GM18858 (cell line): ENCODE data around the gene PXT1.

Source experiments
- ATAC-seq: cut with Tn5 transposase; IDR thresholded peaks from one replicate; pipeline ENCODE4 v1.9.1; 2021; ENCODE audit not compliant: unreplicated experiment

The PXT1 gene

DNA sequence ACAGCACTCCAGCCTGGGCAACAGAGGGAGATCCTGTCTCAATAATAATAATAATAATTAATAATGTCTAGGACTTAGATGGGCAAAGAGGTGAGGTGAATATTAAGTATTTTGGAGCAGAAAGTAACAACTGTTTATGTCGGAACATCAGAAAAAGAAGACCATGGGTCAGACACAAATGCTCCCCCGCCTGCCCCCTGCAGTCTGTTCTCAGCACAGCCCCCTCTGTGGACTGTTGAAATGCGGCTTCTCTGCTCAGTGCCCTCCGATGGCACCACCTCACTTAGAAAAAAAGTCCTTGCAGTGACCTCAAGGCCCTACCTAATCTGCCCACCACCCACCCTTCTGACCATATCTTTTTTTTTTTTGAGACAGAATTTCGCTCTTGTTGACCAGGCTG lies 50.0 kb downstream of the PXT1 start:
- ATAC-seq, result no peak

DNA sequence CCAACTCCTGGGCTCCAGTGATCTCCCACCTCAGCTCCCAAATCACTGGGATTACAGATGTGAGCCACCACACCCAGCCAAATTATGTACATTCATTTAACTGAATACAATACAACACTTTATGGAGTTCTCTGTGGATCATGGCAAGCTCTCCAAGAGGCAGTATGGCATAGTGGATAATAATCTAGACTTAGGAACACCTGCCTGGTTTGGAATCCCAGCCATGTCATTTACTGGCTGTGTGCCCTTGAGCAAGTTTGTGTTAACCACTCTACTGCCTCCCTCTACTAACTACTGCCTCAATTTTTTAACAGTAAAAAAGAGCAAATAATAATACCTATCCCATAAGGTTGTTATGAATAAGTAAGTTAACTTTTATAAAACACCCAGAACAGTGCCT lies 53.3 kb downstream of the PXT1 start:
- ATAC-seq, result no peak

DNA sequence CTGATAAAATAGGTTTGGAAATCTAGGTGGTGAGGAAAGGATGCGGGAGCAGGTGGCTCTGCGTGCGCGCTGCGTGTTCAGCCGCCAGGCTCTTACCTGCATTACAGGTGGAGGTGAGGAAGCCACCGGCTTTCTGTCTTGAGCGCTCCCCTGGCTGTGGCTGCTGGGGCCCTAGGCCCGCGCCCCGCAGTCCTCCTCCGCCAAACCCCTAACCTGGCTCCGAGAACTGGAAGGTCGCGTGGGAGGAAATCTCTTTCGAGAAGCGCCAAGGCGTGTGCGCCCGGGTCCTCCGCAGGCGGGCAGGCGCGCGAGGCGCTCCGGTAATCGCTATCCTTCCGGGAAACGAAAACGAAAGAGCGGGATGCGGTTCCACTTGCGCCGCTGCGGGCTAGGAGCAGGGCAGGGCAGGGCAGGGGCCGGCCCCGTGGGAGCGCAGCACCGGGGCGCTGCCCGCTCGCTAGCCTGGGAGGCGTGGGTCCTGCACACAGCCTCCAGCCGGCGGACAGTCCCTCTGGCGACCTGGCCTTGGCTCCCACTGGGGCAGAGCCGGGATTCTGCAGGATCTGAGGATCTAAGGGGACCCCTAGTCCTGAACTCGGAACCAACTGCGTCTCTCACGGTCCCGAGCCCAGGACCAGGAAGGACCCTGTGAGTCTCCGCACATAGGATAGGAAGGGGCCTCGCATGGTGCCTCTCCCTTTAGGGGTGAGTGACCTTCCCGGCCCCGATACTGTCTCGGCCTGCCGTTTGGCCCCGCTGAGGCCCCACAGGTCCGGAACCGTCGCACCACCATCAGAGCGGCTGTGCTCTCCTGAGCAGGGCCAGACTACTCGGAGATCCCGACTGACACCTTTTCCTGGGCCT lies 55.0 kb downstream of the PXT1 start, which contains the start of gene ETV7:
ETV7 (minus strand) TSS at position 230 of the 864 bp plus-strand sequence; CDS start at position 102, 128 bp downstream.
- no peak for ATAC-seq

DNA sequence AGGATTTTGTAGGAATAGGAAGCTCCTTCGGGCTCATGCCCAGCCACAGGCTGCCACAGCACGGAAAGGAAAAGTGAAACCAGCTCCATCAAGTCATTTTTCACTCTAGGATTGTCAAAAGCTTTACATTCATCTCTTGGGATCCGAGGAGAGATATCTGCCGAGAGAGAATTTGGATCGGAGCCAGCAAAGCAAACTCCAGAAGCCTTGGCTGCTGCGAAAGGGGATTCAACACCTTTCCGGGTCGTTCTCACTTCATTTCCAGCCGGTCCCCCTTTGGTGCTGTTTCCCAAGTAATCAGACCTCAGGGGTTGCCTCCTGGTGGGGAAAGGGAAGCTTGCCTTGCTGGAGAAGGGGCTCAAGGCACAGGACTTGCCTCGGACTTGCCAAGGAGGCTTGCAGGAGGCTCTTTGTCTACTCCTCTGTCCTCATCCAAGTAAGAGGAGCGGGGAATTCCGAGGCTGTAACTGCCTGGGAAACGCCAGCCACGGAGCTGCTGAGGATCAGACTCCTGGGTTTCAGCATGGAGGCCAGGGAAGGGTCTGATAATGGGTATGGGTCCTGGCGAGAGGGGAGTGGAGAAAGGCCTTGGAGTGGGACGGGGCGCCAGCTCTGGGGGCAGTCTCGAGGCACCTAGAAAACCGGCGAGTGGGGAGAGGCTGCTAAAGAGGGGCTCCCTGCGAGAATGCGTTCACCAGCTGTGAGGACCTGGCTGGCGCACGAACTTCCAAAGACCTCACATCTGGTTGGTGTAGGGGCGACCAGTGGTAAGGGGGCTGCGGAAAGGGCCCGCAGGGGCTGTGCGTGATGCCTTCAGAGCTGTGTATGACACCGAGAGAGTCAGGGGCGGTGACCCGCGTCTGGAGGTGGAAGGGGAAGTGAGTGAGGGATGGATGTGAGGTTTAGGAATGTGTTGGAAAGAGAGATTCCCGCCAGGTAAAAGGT lies 55.9 kb downstream of the PXT1 start:
- ATAC-seq, result no peak

DNA sequence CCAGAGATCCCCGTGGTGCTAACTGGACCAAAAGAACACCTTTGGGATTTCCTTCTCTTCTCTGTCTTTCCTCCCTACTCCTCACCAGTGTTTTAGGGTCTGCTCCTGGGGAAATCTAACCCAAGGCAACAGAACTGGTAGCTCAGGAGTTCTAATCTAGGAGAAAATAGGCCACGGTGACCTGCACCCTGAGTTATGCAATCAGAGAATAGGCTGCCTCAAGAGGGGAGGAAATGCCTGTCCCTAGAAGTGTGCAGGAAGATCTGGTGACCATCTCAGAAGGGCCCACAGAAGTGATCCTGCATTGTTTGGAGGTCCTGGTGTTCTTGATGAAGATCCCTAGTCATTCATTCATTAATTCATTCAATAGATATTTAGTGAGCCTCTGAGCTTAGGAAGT lies 58.6 kb downstream of the PXT1 start:
- ATAC-seq, result no peak

DNA sequence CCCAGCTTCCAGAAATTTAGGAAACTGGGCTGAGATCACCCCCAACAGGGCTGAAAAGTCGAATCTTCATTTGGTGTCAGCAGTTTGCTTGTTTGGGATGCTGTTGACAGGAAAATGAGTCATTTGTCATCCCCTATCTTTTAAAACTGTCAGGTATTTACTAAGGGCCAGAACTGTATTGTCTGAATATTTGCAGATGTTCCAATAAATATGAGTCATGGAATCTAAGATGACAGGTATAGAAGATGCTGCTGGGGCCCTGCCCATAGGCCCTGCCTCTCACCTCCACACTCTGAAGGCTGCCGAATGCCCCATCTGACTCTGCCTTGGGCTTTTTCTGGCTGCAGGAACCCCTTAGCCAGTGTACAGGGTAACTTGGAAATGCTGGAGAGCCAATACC lies 59.0 kb downstream of the PXT1 start:
- ATAC-seq, result no peak

DNA sequence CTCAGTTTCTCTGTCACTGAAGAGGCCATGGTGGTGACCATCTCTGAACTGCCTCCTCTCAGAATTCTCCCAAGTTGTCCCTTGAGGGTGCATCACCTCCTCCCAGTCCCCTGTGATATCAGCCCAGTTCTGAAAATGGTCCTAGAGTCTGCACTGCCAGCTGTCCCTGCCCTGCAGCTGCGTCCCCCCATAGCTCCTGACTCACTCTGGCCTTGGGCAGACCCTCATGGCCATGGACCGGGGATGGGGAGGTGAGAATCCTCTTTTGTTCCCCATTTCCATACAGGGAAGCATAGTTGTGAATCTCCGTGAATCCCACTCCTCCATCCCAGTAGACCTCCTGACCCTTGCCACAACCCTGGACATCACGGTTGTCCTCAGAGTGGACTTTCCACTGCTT lies 59.7 kb downstream of the PXT1 start:
- ATAC-seq, result no peak

DNA sequence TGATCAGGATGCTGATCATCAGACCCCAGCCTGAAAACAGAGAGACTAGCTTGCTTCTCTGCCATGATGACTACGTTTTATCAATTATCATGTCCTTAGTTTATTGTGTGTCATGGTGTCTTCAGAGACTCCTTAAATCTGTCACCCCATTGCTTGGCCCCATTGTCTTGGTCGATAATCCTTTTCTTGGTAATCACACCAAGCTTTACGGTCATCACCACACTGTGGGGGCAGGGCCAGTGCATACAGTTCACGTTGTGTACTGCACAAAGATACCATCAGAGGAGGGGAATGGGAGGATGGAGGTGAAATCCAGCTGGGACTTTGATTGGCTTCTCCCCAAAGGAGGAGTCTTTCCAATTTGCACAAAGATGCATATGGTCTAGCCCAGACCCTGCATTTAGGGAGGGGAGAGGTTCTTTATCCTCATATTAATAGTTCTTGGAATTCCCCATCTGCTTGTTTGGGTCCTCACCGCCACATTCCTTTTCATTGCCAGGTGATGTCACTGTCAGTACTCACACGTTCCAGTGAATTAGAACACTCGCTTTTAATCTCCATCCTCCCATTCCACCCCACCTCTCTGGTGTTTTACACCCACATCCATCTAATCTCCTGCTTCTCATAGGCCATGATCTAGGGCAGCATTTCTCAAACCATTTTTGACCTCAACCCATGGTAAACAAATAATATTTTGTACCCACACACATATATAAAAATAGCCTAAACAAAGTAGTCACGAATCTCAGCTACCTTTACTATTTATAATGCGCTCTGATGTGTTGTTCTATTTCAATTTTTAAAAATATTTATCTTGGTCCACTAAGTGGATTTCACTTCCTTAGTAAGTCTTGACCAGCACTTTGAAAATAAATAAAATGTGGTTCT lies 60.9 kb downstream of the PXT1 start:
- ATAC-seq, result no peak

DNA sequence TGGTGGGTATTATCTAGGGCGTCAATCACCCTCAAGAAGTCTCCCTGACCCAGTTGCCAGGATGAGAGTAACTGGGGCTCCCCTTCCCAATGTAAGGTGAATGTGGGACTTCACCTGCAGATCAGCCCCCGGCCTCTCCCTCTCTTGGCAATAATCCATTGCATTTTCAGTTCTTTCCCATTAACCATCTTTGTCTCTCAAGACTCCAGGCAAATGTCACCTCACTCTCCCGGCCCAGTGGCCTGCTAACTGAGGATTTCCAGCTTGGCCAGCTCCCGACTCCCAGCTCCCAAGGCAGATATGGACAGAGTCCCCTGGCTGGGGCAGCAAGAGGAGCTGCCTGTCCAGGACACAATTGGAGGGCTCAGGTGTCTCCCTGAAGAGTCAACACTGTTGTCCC lies 62.5 kb downstream of the PXT1 start:
- ATAC-seq, result no peak

DNA sequence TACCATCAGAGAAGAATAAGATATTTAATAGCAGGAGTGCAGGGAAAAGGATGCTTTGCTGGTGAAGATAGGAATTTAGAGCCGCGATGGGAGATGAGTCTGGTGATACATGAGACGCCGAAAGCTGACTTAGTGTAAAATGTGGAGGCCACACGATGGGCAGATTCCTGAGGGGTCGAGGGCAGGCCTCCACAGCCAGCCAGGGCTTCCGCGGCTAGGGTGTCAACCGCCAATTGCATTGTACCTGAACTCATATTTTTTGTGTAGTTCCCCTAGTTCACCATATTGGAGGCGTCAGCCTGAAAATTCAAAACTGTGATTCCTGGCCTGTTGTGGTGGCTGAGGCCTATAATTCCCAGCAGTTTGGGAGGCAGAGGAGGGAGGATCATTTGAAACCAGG lies 63.7 kb downstream of the PXT1 start:
- ATAC-seq, result no peak

DNA sequence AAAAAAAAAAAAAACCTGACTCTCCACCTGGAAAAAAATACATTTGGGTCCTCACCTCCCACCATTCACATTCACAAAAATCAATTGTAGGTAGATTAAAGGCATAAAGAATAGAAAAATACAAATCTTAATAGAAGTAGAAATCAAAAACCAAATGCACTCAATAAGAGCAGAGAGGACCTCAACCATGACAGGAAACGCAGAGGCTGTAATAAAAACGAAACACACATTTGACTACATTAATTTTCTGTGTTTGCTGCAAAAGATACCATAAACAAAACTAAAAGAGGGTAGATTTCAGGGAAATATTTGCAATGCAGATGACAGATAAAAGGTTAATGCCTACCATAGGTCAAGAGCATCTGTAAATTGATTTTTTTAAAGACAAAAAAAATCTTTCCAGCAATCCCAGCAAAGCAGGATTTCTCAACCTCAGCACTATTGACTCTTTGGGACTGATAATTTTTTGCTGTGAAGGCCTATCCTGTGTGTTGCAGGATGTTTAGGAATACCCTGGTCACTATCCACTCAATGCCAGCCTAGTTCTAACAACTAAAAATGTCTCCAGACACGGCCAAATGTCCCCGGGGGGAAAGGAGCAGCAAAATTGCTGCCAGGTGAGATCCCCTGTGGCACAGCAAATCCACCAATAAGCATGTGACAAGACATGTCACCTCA lies 64.3 kb downstream of the PXT1 start:
- ATAC-seq, result no peak

DNA sequence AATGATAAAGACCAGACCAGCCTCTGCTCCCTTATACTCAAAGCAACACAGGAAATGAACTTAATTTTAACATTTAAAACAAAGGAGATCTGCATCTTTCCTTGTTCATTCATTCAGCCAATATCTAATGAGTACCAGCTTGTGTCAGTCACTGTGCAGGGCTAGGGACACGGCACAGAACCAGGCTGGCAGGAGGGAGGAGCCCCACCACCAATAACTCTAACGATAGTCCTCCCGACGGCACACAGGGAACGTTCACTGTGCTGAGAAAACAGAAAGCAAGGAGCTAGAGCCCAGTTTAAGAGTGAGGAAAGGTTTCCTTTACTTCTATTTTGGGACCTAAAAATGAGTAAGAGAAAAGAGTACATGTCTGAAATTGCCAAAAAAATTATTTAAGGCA lies 65.1 kb downstream of the PXT1 start:
- ATAC-seq, result no peak

DNA sequence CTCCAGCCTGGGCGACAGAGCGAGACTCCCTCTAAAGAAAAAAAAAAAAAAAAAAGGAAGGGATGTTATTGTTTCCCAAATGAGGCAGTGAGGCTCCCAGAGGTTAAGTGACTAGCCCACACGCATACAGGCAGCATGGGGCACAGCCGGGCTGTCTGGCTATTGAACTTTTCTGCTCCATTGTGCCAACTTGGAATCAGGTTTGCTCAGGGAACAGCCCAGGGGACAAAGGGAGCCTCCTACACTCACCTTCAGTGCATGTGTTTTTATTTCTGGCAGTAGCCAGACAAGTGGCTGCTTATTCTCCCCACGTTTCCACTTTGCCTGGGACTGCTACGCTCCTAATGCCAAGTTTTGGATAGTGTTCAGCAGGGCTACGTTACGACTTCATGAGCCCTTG lies 65.9 kb downstream of the PXT1 start:
- no peak for ATAC-seq

DNA sequence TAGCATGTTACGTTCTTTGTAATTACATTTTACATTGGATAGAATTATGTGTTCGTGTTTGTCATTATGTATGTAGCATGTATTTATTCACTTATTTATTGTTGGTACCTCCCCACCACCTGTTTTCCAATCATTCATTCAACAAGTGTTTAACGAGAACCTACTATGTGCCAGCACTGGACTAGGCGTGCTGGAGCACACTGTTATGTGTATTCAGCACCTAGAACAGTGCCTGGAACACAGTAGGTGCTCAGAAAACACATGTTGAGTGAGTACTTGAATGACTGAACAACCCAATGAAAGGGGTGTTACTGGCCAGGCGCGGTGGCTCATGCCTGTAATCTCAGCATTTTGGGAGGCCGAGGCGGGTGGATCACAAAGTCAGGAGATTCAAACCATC lies 66.5 kb downstream of the PXT1 start:
- ATAC-seq, result no peak

DNA sequence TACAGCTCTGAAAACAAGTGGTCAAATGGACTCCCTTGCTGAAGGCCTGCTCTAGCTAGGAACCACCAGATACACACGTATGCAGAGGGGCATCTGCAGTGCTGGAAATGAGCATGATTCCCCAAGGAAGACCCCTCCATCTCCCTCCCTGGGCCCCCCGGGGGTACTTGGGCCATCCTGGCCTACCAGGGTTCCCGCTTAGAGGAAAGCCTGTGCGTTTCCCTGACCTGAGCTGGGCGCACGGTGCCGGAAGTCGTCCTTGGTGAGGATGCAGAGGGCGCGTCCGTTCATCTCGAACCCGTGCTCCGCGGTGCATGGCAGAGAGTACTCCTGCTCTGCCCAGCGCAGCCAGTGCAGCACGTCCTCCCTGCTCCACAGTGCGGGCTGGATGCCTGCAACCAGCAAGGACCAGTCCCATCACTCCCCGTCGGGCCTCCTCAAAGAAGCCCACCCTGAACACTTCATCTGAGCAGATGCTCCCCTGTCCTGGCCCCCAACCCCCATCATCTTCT lies 67.0 kb downstream of the PXT1 start:
- ATAC-seq, result no peak

DNA sequence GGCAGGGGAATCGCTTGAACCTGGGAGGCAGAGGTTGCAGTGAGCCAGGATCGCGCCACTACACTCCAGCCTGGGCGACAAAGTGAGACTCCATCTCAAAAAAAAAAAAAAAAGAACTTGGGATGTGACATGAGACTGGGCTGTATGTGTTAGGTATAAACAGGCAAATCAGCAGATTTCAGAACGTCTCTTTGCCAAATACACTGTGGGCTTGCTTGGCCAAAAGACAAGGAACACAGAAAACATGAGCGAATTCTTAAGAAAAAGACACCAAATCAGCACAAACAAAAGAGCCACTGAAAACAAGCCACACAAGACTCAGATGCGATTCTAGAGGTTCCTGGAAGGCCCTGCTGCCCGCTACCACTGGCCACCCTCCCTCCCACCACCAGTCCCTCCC lies 67.7 kb downstream of the PXT1 start:
- ATAC-seq, result no peak

DNA sequence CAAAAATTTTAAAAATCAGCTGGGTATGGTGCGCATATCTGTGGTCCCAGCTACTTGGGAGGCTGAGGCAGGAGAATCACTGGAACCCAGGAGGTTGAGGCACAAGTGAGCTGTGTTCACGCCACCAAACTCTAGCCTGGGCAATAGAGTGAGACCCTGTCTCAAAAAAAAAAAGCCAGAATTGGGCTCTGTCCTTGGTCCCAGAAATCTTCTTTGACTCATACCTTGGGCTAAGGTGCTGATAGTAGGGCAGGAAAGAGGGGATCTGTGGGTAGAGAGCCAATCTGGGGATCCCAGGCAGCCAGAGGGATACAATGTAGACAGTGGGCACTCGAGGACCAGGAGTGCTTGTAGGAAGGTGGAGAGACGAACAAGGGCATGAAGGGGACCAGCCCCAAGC lies 68.5 kb downstream of the PXT1 start:
- no peak for ATAC-seq

DNA sequence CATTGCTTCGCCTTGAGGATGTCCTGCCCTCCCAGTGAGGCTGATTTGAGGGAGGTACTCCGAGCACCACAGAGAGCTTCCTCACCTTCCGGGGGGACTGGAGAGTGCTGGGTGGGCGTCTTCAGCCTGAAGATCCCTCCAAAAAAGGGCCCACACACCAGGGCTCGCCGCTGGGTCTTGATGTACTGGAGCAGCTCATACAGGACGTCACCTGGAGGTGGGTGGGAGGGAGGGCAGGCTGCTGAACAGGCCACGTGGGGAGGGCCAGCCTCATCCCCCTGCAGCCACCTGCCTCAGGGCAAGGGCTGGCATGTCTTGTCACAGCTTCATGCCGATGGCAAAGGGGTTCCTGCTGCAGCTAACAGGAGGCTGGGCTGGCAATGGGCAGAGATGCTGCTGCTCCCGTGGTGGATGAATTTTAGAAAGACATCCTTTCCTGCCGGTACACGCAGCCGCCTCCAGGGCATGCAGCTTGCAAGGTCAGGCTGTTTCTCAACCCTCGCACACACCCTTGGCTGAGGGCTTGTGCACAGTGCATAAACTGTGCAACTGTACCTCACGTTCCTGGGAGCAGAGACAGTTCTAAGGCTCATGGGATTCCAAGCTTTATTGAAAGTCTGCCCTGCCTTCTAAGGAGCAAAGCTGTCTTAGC lies 69.2 kb downstream of the PXT1 start:
- no peak for ATAC-seq

DNA sequence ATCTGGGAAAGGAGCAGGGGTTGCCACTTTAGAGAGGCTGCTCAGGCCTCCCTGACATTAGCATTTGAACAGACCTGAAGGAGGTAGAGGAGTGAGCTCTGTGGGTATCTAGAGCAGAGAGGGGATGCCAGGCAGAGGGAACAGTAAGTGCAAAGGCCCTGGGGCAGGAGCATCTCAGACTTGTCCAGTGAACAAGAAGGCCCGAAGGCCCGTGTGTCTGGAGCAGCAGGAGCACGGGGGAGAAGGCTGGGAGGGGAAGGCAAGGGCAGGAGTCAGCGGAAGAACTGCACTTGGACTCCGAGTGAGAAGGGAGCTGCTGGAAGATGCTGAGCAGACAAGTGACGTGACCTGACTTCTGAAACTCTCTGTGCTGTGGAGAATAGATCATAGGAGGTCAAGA lies 70.6 kb downstream of the PXT1 start:
- no peak for ATAC-seq

DNA sequence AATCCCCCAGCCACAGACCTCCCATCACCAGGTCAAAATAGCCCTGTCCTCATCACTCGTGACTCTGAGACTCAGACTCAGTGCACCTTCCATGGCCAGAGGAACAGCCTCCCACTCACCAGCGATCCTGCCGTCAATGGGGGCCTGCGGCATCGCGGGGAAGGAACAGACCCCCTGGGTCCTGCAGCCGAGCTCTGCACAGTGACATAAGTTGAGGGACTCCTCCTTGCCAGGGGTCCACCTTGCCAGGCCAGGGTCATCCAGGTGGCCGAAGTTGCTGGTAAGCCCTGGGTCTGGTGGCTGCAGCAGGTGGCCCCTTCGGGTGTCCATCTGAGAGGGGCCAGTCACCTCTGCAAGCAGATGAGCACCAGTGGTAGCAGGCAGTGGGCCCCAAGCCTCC lies 71.4 kb downstream of the PXT1 start:
- no peak for ATAC-seq
